ENCODE measurements around the gene ETNK1. TPM values are rescaled to one million over a fixed set of nuclear protein-coding genes. Genes with fewer than 3 reads are reported as not detected.

ETNK1 gene
- polyA plus RNA-seq, 3 donors = 13.7 to 17.3 (median 16.5) TPM

DNA sequence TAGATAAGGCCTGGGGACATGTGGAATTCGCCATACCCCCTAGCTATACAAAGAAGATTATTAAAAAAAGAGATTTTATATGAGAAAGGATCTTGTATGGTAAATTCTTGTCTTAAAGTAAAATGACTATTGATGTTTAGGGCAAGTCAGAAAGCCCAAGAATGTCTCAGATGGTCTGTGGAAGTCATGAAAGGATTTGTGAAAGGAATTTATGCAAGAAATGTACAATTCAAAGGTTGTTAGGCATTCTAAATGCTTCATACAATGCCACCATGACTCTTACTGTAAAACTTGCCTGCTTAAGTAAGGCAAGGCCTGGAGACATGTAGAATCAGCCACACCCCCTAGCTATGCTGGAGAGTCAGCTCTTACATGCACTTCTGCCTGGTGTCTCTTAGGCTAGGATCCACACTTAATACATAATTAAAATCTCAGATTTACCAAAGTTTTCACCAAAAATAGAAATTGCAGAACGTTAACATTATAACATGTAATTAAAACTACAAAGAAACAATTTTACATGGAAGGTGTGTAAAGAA, 8.9 kb upstream of the ETNK1 start:
- Histone ChIP-seq H3K27ac (ENCODE audit: low read depth in 1 of 2, low read length in 2 of 2) (no peak overlapping the region), H3K27me3 (ENCODE audit: control insufficient read depth in 2 of 2, insufficient read depth in 2 of 2, low read length in 2 of 2) (no peaks in the 10 kb centered on the region), H4K20me1 (ENCODE audit: insufficient read depth, low read length) (no peaks in the 10 kb centered on the region), H2AFZ (ENCODE audit: insufficient read depth, low read depth, low read length, poor library complexity, severe bottlenecking) (no peak overlapping the region), H3K4me1 (ENCODE audit: control insufficient read depth in 1 of 2, insufficient read depth in 2 of 2, low read length in 2 of 2) (no peaks in the 10 kb centered on the region), H3K4me3 (replicated peaks in 1 of 3; ENCODE audit: low read depth in 2 of 3, low read length in 3 of 3) (no peak overlapping the region), H3K79me2 (ENCODE audit: insufficient read depth, low read length) (no peaks in the 10 kb centered on the region), H3K4me2 (replicated peaks; ENCODE audit: extremely low read depth, low read length, poor library complexity, severe bottlenecking) (no peak overlapping the region), H3K36me3 (replicated peaks in 1 of 2; ENCODE audit: control insufficient read depth in 1 of 2, insufficient read depth in 2 of 2, low read length in 2 of 2) (no peaks in the 10 kb centered on the region), H3K9ac (ENCODE audit: insufficient read depth, low read length, poor library complexity, severe bottlenecking) (no peak overlapping the region), H3K9me3 (replicated peaks in 1 of 2; ENCODE audit: control insufficient read depth in 1 of 2, insufficient read depth in 1 of 2, low read length in 2 of 2) (peaks cover 36 to 40% of the 10 kb centered on the region in 2 donors)
- intact Hi-C loops (cut with micrococcal nuclease) = no loop called here
- no peaks in the 10 kb centered on the region for H3K36me3 Mint-ChIP-seq
- TF ChIP-seq CTCF (IDR thresholded peaks at IDR 0.05) = no peak
- no peak for DNase-seq
- peaks cover 26 to 49% (median 36%) of the 10 kb centered on the region in 7 donors for H3K9me3 Mint-ChIP-seq
- no CpG with 5 or more reads among the region's 2 CpGs for WGBS (ENCODE audit: insufficient coverage)
- no peak overlapping the region for H3K4me3 Mint-ChIP-seq
- no peaks in the 10 kb centered on the region for H3K4me1 Mint-ChIP-seq
- H3K27ac Mint-ChIP-seq = no peak overlapping the region
- H3K27me3 Mint-ChIP-seq (ENCODE audit: low read depth in 3 of 3) = peaks cover 0 to 4% (median 1%) of the 10 kb centered on the region in 3 donors

GRCh38 chr12:22617630-22618029, 7.3 kb upstream of the ETNK1 start:
- no CpG with 5 or more reads among the region's 2 CpGs for WGBS (ENCODE audit: insufficient coverage)
- Histone ChIP-seq H3K9me3 (replicated peaks in 1 of 2; ENCODE audit: control insufficient read depth in 1 of 2, insufficient read depth in 1 of 2, low read length in 2 of 2) (peaks cover 29 to 32% of the 10 kb centered on the region in 2 donors), H3K9ac (ENCODE audit: insufficient read depth, low read length, poor library complexity, severe bottlenecking) (no peak overlapping the region), H3K79me2 (ENCODE audit: insufficient read depth, low read length) (no peaks in the 10 kb centered on the region), H3K36me3 (replicated peaks in 1 of 2; ENCODE audit: control insufficient read depth in 1 of 2, insufficient read depth in 2 of 2, low read length in 2 of 2) (no peaks in the 10 kb centered on the region), H2AFZ (ENCODE audit: insufficient read depth, low read depth, low read length, poor library complexity, severe bottlenecking) (no peak overlapping the region), H3K27ac (ENCODE audit: low read depth in 1 of 2, low read length in 2 of 2) (no peak overlapping the region), H3K4me2 (replicated peaks; ENCODE audit: extremely low read depth, low read length, poor library complexity, severe bottlenecking) (no peak overlapping the region), H3K4me1 (ENCODE audit: control insufficient read depth in 1 of 2, insufficient read depth in 2 of 2, low read length in 2 of 2) (no peaks in the 10 kb centered on the region), H3K27me3 (ENCODE audit: control insufficient read depth in 2 of 2, insufficient read depth in 2 of 2, low read length in 2 of 2) (no peaks in the 10 kb centered on the region), H3K4me3 (replicated peaks in 1 of 3; ENCODE audit: low read depth in 2 of 3, low read length in 3 of 3) (no peak overlapping the region), H4K20me1 (ENCODE audit: insufficient read depth, low read length) (no peaks in the 10 kb centered on the region)
- H3K27me3 Mint-ChIP-seq (ENCODE audit: low read depth in 3 of 3) = peaks cover 0 to 9% (median 2%) of the 10 kb centered on the region in 3 donors
- H3K4me3 Mint-ChIP-seq = no peak overlapping the region
- DNase-seq = no peak
- H3K36me3 Mint-ChIP-seq = no peaks in the 10 kb centered on the region
- intact Hi-C loops (cut with micrococcal nuclease) = no loop called here
- H3K4me1 Mint-ChIP-seq = no peaks in the 10 kb centered on the region
- H3K9me3 Mint-ChIP-seq = peaks cover 18 to 42% (median 28%) of the 10 kb centered on the region in 7 donors
- H3K27ac Mint-ChIP-seq = no peak overlapping the region
- no peak for TF ChIP-seq CTCF (IDR thresholded peaks at IDR 0.05)

Data from CD14-positive monocyte (primary cell).